Kidney (tissue), 14 donors: ENCODE data around the gene CIPC. TPM values are rescaled to one million over a fixed set of nuclear protein-coding genes. Genes with fewer than 3 reads are reported as not detected.

Source experiments
- DNase-seq, 5 donors: peaks; one replicate each; pipeline ENCODE4 v3.0.0-alpha.2; 2013 to 2020
- FAIRE-seq: peaks from 2 replicates; lab custom pipeline; 2012; peaks lifted over from hg19 to GRCh38; lab: Jason Lieb, UNC
- H3K27ac ChIP-seq, 2 donors: one replicate each; pipeline ENCODE4 v1.7.0; 2013; ENCODE audit warnings: low read depth in 2 of 2, low read length in 2 of 2, inconsistent platforms in 1 of 2
- H3K27me3 ChIP-seq: one replicate; pipeline ENCODE4 v1.7.1; 2013; ENCODE audit warnings: low read length, inconsistent platforms; ENCODE audit not compliant: control insufficient read depth, insufficient read depth
- H3K36me3 ChIP-seq, 3 donors: one replicate each; pipeline versions ENCODE4 v1.7.0 to v1.7.1; 2013; ENCODE audit warnings: low read length in 3 of 3, control low read depth in 1 of 3, inconsistent platforms in 1 of 3; ENCODE audit not compliant: insufficient read depth in 3 of 3, control insufficient read depth in 2 of 3
- H3K4me1 ChIP-seq, 3 donors: one replicate each; pipeline versions ENCODE4 v1.7.0 to v1.7.1; 2013; ENCODE audit warnings: low read length in 3 of 3, inconsistent platforms in 1 of 3, low read depth in 1 of 3; ENCODE audit not compliant: control insufficient read depth in 2 of 3, insufficient read depth in 2 of 3
- H3K4me3 ChIP-seq, 3 donors: one replicate each; pipeline versions ENCODE4 v1.7.0 to v1.8.1; 2013; ENCODE audit warnings: low read length in 3 of 3, control low read depth in 1 of 3, inconsistent platforms in 1 of 3
- H3K9ac ChIP-seq, 3 donors: one replicate each; pipeline versions ENCODE4 v1.7.0 to v1.7.1; 2013; ENCODE audit warnings: low read length in 3 of 3, control low read depth in 1 of 3, inconsistent platforms in 1 of 3
- H3K9me3 ChIP-seq, 3 donors: one replicate each; pipeline versions ENCODE4 v1.7.0 to v1.7.1; 2013; ENCODE audit warnings: low read length in 3 of 3, control low read depth in 1 of 3, inconsistent platforms in 1 of 3; ENCODE audit not compliant: control insufficient read depth in 2 of 3, insufficient read depth in 1 of 3
- CTCF ChIP-seq: IDR thresholded peaks from 3 replicates; pipeline ENCODE4 v1.5.1; 2012; ENCODE audit warnings: mild to moderate bottlenecking, moderate library complexity, borderline replicate concordance; ENCODE audit not compliant: insufficient read depth; ENCODE audit errors: extremely low read depth
- intact Hi-C: fragments of 100-400 bp; cut with DNase I; formaldehyde crosslinking; loops from one replicate; pipeline ENCODE4 v1.11.1; 2022
- polyA plus RNA-seq: library from polyadenylated mRNA; stranded (reverse); fragments of 350-450 nt; fragmentation: Illumina TruSeq; extraction: RNeasy Lipid Tissue Mini Kit (QIAGEN cat#74804); gene quantifications from one replicate; pipeline ENCODE4 v1.2.3, GENCODE V29; 2014; ENCODE audit warnings: low read depth, low replicate concordance; ENCODE audit not compliant: insufficient read depth
- total RNA-seq: library from RNA; stranded (reverse); fragmentation: NEBNext Ultra II Directional; extraction: Animal tissue kit (Norgen Biotek cat#: 25700); gene quantifications from one replicate; pipeline ENCODE4 v1.2.1, GENCODE V29; 2021
- donor health status: control.
- donor health status: control.
- donor health status: control.
- donor health status: control.
- donor health status: control.
- donor health status: DM: yes; HTN: yes; CAD: no.
- donor health status: Normal renal cell carcinoma (clear cell type).

Gene CIPC
- total and polyA plus RNA-seq, 2 donors from 2014 or later: 12.8 to 23.5 TPM

GRCh38 chr14:77122526-77123125 lies 24.6 kb downstream of the CIPC start:
- H3K27ac ChIP-seq: no peak overlapping the region
- H3K36me3 ChIP-seq: no peaks in the 10 kb centered on the region
- FAIRE-seq (no peak), DNase-seq (peak in 1 of 5 donors; percentile 5)
- peaks cover 3% of the 10 kb centered on the region for H3K27me3 ChIP-seq
- H3K9ac ChIP-seq: no peak overlapping the region
- TF ChIP-seq CTCF: no peak
- intact Hi-C loops: no loop called here
- H3K4me1 ChIP-seq: peaks cover 0 to 11% (median 7%) of the 10 kb centered on the region in 3 donors
- H3K4me3 ChIP-seq: no peak overlapping the region
- H3K9me3 ChIP-seq: no peaks in the 10 kb centered on the region

- TF ChIP-seq CTCF: no peak
Measured at GRCh38 chr14:77123381-77124325, 25.6 kb downstream of the CIPC start.

GRCh38 chr14:77124345-77125280 lies 26.6 kb downstream of the CIPC start:
- H3K9me3 ChIP-seq: no peaks in the 10 kb centered on the region
- peaks cover 0 to 11% (median 7%) of the 10 kb centered on the region in 3 donors for H3K4me1 ChIP-seq
- no peak for FAIRE-seq
- TF ChIP-seq CTCF: peak; percentile 47
- peak overlapping the region in 1 of 3 donors; percentile 31 for H3K9ac ChIP-seq
- H3K27me3 ChIP-seq: peaks cover 3% of the 10 kb centered on the region
- no peaks in the 10 kb centered on the region for H3K36me3 ChIP-seq
- no peak overlapping the region for H3K27ac ChIP-seq
- DNase-seq: peak; percentile 50 to 80 (median 72)
- peak overlapping the region; percentile 43 to 60 (median 60) for H3K4me3 ChIP-seq
- intact Hi-C loops: no loop called here

More at GRCh38 chr14:77123381-77124325, 25.6 kb downstream of the CIPC start:
- DNase-seq: peak in 2 of 5 donors; percentile 11 to 93
- Histone ChIP-seq H3K36me3 (no peaks in the 10 kb centered on the region), H3K27me3 (peaks cover 3% of the 10 kb centered on the region), H3K4me3 (peak overlapping the region in 1 of 3 donors; percentile 60), H3K4me1 (peaks cover 0 to 11% (median 7%) of the 10 kb centered on the region in 3 donors), H3K9ac (no peak overlapping the region), H3K9me3 (no peaks in the 10 kb centered on the region), H3K27ac (peak overlapping the region in 1 of 2 donors; percentile 36)
- FAIRE-seq: no peak
- intact Hi-C loops: no loop called here
